Left lung (tissue), 10 donors: ENCODE data around the gene ACTR3. TPM values are rescaled to one million over a fixed set of nuclear protein-coding genes. Genes with fewer than 3 reads are reported as not detected.

ENCODE experiments used
- ATAC-seq: fragments of 200-7000 bp; cut with Tn5 transposase; one replicate; pipeline ENCODE4 v1.9.1; 2020; ENCODE audit warnings: moderate library complexity
- DNase-seq, 4 donors: peaks; one replicate each; pipeline ENCODE4 v3.0.0-alpha.2; 2013 to 2020
- H3K27ac ChIP-seq, 2 donors: fragments of 200-600 bp; sonication (generic) in 1 of 2; one replicate each; pipeline versions ENCODE4 v1.5.0 to v1.8.0; 2020 to 2021
- H3K27me3 ChIP-seq, 2 donors: fragments of 200-600 bp; sonication (generic) in 1 of 2; one replicate each; pipeline versions ENCODE4 v1.5.0 to v1.8.0; 2020 to 2021
- H3K36me3 ChIP-seq, 2 donors: fragments of 200-600 bp; sonication (generic) in 1 of 2; one replicate each; pipeline versions ENCODE4 v1.5.0 to v1.8.0; 2020 to 2021
- H3K4me1 ChIP-seq, 2 donors: fragments of 200-600 bp; one replicate each; pipeline ENCODE4 v1.8.0; 2021
- H3K4me3 ChIP-seq, 2 donors: fragments of 200-600 bp; sonication (generic) in 1 of 2; one replicate each; pipeline versions ENCODE4 v1.5.0 to v1.8.0; 2020 to 2021; ENCODE audit warnings: mild to moderate bottlenecking in 1 of 2
- H3K9me3 ChIP-seq, 2 donors: fragments of 200-600 bp; sonication (generic) in 1 of 2; one replicate each; pipeline versions ENCODE4 v1.5.0 to v1.8.0; 2020 to 2021
- intact Hi-C, 2 donors: fragments of 100-400 bp; cut with DNase I; formaldehyde crosslinking; loops; one replicate each; pipeline versions ENCODE4 v1.11.2 to v1.14.2; 2022
- polyA plus RNA-seq, 6 donors: library from polyadenylated mRNA; unstranded; fragments of 120-200 nt; gene quantifications; one replicate each; pipeline ENCODE4 v1.2.1, GENCODE V29; 2013; ENCODE audit not compliant: insufficient read length in 6 of 6
- total RNA-seq, 2 donors: library from RNA; stranded (reverse); fragmentation: NEBNext Ultra II Directional; extraction: Animal tissue kit (Norgen Biotek cat#: 25700); gene quantifications; one replicate each; pipeline ENCODE4 v1.2.1, GENCODE V29; 2021
- TF ChIP-seq, protein P1 (sequence below), 2 donors: fragments of 200-600 bp; sonication (generic) in 1 of 2; IDR thresholded peaks; one replicate each; pipeline versions ENCODE4 v1.5.0 to v1.8.0; 2021; ENCODE audit warnings: antibody characterized with exemption in 2 of 2
- donor health status: DM: no; HTN: yes; CAD: no.
- donor health status: DM: no; HTN: no; CAD: no.

ACTR3 gene
- total and polyA plus RNA-seq, 8 donors: 151 to 324 (median 161) TPM

DNA sequence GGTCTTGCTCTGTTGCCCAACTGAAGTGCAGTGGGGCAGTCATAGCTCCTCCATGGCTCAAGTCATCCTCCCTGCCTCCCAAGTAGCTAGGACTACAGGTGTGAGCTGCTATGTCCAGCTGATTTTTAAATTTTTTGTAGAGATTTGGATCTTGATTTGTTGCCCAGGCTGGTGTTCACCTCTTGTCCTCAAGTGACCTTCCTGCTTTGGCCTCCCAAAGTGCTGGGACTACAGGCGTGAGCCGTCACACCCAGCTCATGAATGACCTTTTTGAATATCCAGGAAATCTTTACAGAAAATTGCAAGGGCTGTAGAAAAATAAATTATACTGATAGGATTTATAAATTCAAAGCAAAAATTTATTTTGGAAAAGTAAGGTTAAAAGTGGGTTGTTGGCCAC, 17.4 kb downstream of the ACTR3 start:
- ATAC-seq (no peak), DNase-seq (no peak)
- TF ChIP-seq, protein P1, sequence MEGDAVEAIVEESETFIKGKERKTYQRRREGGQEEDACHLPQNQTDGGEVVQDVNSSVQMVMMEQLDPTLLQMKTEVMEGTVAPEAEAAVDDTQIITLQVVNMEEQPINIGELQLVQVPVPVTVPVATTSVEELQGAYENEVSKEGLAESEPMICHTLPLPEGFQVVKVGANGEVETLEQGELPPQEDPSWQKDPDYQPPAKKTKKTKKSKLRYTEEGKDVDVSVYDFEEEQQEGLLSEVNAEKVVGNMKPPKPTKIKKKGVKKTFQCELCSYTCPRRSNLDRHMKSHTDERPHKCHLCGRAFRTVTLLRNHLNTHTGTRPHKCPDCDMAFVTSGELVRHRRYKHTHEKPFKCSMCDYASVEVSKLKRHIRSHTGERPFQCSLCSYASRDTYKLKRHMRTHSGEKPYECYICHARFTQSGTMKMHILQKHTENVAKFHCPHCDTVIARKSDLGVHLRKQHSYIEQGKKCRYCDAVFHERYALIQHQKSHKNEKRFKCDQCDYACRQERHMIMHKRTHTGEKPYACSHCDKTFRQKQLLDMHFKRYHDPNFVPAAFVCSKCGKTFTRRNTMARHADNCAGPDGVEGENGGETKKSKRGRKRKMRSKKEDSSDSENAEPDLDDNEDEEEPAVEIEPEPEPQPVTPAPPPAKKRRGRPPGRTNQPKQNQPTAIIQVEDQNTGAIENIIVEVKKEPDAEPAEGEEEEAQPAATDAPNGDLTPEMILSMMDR (IDR thresholded peaks at IDR 0.05): no peak
- no peaks in the 10 kb centered on the region for H3K9me3 ChIP-seq
- intact Hi-C loops: no loop called here
- H3K27me3 ChIP-seq: no peaks in the 10 kb centered on the region
- peaks cover 0 to 96% of the 10 kb centered on the region in 2 donors for H3K4me1 ChIP-seq
- no peak overlapping the region for H3K4me3 ChIP-seq
- peaks cover 0 to 3% of the 10 kb centered on the region in 2 donors for H3K36me3 ChIP-seq
- H3K27ac ChIP-seq: no peak overlapping the region

DNA sequence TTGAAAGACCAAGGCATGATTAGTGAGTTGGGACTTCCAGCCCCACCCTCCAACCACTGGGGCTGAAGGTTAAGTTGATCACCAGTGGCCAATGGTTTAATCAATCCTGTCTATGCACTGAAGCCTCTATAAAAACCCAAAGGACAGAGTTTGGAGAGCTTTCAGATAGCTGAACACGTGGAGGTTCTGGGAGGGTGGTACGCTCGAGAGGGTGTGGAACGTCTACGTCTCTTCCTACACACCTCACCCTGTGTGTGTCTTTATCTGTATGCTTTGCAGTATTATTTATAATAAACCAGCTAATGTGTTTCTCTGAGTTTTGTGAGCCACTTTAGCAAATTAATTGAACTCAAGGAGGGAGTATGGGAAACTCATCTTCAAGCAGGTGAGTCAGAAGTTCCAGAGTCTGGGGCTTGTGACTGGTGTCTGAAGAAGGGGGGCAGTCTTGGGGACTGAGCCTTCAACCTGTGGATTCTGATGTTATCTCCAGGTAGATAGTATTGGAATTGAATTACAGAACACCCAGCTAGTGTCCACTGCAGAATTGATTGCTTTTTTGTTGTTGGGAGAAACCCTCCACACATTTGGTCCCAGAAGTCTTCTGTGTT, 20.3 kb downstream of the ACTR3 start:
- DNase-seq (no peak), ATAC-seq (peak; percentile 52)
- peaks cover 0 to 19% of the 10 kb centered on the region in 2 donors for H3K36me3 ChIP-seq
- H3K4me1 ChIP-seq: peaks cover 0 to 68% of the 10 kb centered on the region in 2 donors
- H3K27ac ChIP-seq: no peak overlapping the region
- no peaks in the 10 kb centered on the region for H3K9me3 ChIP-seq
- intact Hi-C loops: no loop called here
- no peaks in the 10 kb centered on the region for H3K27me3 ChIP-seq
- no peak overlapping the region for H3K4me3 ChIP-seq
- TF ChIP-seq, protein P1 (IDR thresholded peaks at IDR 0.05): no peak

DNA sequence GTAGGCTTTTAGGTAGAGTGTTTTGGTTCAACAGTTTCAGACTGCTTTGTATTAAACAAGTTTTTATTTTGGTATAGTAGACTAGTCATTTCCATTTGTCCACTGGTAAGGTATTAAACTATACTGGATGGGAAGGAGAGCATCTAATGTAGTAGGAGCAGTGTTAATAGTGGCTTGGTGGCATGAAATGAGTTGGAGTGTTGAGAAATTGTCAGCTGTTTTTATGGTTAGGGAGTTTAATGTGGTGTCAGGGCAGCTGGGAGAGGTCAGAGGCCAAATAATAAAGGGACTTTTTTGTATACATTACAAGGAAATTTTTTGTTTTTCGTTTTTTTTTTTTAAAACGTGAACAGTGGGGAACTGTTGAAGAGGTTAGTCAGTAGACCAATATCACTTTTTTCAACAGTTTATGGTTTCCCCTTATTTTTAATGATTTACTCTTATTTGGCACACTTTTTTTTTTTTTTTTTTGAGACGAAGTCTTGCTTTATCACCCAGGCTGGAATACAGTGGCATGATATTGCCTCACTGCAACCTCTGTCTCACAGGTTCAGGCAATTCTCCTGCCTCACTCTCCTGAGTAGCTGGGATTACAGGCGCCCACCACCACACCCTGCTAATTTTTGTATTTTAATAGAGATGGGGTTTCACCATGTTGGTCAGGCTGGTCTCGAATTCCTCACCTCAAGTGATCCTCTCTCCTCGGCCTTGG, 21.2 kb downstream of the ACTR3 start:
- intact Hi-C loops: no loop called here
- Histone ChIP-seq H3K4me3 (no peak overlapping the region), H3K27ac (no peak overlapping the region), H3K4me1 (peaks cover 0 to 59% of the 10 kb centered on the region in 2 donors), H3K9me3 (no peaks in the 10 kb centered on the region), H3K27me3 (no peaks in the 10 kb centered on the region), H3K36me3 (peaks cover 0 to 25% of the 10 kb centered on the region in 2 donors)
- peak; percentile 35 for ATAC-seq
- TF ChIP-seq, protein P1 (IDR thresholded peaks at IDR 0.05): no peak
- DNase-seq: peak in 1 of 4 donors; percentile 22

DNA sequence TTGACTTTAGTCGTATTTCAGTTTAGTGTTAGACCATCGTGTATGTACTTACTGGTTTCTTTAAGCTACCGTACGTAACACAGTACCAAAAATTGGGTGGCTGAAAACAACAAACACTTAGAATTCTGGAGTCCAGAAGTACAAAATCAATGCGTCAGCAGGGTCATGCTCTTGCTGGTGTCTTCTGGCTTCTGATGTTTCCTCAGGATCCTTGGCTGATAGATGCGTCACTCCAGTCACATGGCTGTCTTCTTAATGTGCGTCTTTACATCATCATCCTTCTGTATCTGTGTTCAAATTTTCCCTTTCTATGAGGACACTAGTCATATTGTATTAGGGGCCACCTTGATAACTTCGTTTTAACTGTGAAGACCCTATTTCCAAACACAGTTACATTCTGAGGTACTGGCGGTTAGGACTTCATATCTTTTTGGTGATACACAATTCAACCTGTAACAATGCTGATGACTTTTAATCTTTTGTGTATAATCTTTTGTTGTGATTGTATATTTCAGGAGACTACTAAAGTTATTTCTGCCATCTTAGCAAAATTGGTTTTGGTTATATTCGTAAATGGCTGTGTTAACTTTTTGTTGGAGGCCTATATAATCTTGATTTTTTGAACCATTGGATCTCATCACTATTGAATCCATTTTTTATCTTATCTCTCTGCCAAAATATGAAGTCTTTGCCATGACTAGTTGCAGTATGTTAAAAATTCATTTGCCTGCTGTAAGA, 25.4 kb downstream of the ACTR3 start:
- DNase-seq (no peak), ATAC-seq (no peak)
- Histone ChIP-seq H3K27me3 (no peaks in the 10 kb centered on the region), H3K4me3 (no peak overlapping the region), H3K4me1 (peaks cover 0 to 18% of the 10 kb centered on the region in 2 donors), H3K9me3 (no peaks in the 10 kb centered on the region), H3K36me3 (peaks cover 0 to 64% of the 10 kb centered on the region in 2 donors), H3K27ac (no peak overlapping the region)
- TF ChIP-seq, protein P1 (IDR thresholded peaks at IDR 0.05): no peak
- intact Hi-C loops: no loop called here

DNA sequence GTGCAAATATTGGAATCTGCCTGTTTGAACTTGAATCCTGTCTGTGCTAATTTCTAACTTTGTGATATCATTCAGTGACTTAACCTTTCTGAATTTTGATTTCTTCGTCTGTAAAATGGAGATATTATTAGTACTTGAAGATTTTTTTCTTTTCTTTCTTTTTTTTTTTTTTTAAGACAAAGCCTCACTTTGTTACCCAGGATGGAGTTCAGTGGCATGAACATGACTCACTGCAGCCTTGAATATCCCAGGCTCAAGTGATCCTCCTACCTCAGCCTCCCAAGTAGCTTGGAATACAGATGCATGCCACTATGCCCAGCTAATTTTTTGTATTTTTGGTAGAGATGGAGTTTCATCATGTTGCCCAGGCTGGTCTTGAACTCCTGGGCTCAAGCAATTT, 28.3 kb downstream of the ACTR3 start:
- H3K4me3 ChIP-seq: no peak overlapping the region
- no peaks in the 10 kb centered on the region for H3K27me3 ChIP-seq
- peaks cover 0 to 5% of the 10 kb centered on the region in 2 donors for H3K4me1 ChIP-seq
- DNase-seq (no peak), ATAC-seq (no peak)
- H3K27ac ChIP-seq: no peak overlapping the region
- TF ChIP-seq, protein P1 (IDR thresholded peaks at IDR 0.05): no peak
- H3K9me3 ChIP-seq: no peaks in the 10 kb centered on the region
- intact Hi-C loops: no loop called here
- peaks cover 0 to 71% of the 10 kb centered on the region in 2 donors for H3K36me3 ChIP-seq
